GM19395 (cell line): ENCODE measurements around the gene FARS2.
"Not testable (repeated sequence)": the region's sequence is repeated elsewhere in the genome, so short reads cannot be mapped to it uniquely, and the experiment has no call there.

ENCODE experiments used
- ATAC-seq: cut with Tn5 transposase; IDR thresholded peaks from one replicate; pipeline ENCODE4 v1.9.1; 2021; ENCODE audit warnings: mild to moderate bottlenecking, moderate library complexity; ENCODE audit not compliant: unreplicated experiment

FARS2 gene

DNA sequence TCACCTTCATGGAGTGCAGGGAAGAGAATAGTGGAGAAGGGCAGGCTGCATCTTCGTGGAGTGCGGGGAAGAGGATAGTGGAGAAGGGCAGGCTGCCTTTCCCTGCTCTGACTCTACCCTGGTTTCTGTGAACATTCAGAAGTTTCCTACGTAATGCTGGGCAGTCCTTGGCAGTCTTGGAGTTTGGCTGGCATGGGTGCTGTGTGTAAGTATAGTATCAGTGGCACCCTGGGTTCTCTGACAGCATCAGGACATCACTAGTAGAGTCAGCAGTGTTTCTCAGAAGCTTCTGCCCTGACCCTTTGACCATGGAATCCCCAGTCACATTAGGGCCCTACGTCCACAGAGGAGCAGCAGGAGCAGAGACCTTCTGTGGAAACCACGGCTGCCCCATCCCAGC is 392.5 kb downstream of the FARS2 start:
- ATAC-seq, result no peak

DNA sequence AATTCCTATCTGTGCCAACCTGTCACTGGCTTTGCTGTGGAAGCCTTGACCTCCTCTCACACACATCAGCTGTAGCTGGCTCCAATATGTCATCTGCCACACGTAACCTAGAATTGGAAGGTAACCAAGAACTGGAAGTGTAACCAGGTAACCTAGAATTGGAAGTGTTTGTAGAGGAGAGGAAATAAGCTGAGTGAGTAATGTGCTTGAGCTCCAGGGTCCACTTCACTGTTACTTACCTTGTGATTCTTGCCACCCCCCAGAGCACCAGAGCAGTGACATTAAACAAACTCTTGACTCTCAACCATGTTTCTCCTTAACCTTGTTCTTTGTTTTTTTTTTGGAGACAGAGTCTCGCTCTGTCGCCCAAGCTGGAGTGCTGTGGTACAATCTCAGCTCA is 394.9 kb downstream of the FARS2 start:
- ATAC-seq, result no peak

DNA sequence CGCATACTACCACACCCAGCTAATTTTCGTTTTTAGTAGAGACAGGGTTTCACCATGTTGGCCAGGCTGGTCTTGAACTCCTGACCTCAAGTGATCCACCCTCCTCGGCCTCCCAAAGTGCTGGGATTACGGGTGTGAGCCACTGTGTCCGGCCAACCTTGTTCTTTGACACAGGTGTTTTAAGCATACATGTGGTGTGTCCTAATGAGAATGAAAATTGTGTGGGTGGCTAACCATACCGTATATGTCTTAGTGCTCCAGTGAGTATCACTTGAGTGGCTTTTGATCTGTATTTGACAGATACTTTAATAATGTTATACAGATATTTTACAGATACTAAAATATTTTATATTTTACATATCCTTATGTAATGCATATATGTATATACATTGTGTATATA is 395.4 kb downstream of the FARS2 start:
- not testable (repeated sequence) for ATAC-seq

DNA sequence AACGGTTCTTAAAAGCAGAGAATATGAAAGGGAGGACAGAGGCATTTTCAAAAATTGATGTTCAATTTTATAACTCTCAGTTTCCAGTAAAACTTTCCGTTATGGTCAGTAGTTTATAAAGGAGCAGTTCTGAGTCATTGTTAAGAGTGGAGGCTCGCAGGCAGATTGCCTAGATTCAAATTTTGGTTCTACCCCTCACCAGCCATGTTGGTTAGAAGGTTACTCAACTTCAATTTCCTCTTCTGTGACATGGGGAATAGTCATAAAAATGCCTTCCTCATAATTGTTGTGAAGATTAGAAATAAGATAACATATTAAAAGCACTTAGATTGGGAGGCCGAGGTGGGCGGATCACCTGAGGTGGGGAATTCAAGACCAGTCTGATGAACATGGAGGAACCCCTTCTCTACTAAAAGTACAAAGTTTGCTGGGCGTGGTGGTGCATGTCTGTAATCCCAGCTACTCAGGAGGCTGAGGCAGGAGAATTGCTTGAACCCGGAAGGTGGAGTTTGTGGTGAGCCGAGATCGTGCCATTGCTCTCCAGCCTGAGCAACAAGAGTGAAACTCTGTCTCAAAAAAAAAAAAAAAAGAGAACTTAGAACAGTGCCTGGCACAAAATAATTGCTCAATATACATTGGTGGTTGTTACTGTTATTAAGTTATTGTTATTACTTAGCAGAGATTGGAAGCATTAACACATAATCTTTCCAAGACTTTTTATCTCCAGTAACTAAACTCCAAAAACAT is 396.5 kb downstream of the FARS2 start:
- ATAC-seq, result no peak

DNA sequence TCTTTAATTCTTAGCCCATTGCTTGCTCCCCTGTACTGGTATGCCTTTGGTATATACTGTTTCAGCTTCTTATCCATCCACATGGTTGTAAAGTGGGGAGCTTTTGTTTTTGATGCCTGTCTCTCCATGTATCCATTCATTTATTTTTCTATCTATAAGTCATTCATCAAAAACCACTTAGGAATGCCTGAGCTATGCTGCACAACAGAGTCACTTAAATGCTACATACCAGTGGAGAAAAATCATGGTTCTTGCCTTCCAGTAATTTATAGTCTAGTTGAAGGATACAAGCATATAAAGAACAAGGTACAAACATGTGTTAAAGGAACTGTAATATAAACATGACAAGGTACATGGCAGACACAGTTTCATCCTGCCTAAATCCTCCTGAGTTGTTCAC is 398.2 kb downstream of the FARS2 start:
- ATAC-seq, result no peak

DNA sequence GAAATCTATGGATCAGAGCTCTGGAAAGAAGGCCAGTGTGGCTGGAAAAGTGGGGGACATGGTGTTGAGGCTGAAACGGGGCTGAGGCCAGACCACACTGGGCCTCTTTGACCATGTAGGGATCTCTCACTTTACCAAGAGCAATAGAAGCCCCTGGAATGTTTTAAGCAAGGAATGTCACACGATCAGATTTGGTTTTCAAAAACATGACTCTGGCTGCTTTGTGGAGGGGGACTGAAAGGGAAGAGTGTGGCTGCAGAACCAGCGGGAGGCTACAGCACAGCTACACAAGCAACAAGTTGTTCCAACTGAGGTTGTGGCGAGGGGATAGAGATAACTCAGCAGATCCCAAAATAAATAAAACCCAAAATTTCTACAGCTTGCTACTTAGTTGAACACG is 399.5 kb downstream of the FARS2 start:
- ATAC-seq, result no peak

DNA sequence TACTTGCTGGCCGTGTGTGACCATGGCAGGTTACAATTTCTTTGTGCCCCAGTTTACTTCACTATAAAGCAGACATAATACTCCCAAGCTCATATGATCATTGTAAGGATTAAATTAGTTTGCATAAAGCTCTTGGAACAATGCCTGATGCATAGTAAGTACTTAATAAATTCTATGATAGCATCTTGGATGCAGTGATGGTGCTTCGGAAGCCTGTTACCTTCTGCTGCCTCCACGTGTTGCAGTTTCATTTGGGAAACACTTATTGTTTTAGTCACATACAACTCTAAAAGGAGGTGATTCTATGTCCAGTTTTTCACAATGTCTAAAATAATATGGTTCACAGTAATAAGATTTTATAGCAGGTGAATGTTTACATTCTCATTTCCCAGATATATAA is 401.5 kb downstream of the FARS2 start:
- ATAC-seq, result no peak

DNA sequence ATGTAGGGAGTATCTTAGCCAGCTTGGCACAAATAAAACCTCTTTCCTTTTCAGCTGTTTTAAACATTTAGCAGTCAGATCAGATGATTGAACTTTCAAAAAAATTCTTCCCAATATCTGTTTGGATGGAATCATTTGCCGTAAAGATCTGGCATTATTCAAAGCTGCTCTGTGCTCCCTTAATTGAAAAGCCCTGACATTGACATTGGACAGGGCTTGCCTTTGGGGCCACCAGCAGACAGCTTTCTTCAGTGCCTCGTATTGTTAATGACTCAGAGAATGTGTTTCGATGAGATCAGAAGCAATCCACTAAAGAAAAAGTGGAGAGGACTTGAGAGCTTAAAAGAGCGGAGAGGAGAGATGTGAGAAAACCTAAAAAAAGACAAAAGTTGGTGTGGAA is 401.9 kb downstream of the FARS2 start:
- ATAC-seq, result no peak

DNA sequence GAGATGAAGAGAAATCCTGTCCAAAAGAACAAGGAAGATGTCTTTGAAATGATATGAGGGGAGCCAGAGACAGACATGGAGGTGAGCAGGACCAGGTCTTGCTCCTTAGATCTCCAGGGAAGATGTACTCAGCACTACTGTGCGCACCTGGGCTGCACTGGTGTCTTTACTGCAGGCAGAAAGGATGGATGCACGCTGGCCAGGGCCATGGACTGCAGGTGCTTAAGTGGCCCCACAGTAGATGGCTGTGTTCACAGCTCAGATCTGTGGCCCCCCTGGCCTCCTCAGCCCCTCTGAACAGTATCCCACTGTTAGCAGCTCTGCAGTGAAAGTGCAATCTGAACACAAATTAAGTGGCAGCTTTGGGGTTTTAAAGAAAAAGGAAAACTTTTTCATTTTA is 402.4 kb downstream of the FARS2 start:
- no peak for ATAC-seq

DNA sequence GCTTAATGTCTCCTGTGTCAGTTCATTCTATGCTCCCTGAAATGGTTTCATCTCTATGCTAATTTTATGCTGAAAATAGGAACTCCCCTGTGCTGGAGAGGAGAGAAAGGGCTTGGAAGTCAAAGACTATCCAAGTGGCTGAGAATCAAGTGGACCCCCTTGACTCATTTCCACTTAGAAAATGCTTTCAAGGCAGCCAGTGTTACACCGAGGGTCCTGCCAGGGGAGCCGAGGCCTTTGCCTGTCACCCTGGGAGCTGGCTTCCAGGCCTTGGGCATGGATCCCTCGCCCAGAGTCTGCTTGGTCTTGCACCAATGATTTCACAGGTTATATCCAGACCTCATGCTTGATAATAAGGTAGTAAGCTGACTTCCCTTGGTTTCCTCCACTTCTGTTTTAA is 402.8 kb downstream of the FARS2 start:
- ATAC-seq, result no peak

DNA sequence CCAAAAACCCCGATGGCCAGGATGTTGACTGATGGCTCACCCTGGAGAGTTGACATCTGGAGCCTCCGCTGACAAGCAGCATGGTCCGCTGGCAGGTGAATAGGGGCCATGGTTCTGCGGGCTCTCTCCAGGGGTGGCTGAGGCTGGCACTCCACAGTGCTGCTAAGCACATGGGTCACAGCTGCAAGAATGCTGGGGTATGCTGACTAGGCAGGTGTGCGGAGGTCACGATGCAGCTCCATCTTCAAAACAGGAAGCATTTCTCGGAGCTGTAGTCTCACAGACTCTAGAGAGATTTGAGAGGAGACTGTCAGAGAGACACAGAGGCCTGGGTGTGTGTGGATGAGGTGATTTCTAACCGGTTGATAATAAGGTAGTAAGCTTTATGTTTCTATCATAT is 403.9 kb downstream of the FARS2 start:
- ATAC-seq, result no peak

DNA sequence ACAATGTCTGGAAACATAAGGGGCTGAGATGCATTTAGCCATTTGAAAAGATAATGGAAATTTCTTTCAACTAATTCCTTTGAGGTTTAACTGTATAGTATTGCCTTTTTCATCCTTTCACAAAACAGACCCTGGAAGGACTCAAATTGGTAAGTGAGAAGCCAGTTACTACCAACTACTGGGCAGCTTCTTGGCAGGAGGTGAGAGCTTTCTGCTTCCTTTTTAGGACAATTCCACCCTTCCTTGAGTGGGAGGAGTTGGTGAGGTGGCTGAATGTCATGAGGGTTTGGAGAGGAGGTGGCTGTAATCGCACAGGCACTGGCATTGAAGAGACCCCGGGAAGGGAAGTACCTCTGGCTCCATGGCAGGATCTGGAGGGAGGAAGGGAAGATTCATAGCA is 404.4 kb downstream of the FARS2 start:
- no peak for ATAC-seq

DNA sequence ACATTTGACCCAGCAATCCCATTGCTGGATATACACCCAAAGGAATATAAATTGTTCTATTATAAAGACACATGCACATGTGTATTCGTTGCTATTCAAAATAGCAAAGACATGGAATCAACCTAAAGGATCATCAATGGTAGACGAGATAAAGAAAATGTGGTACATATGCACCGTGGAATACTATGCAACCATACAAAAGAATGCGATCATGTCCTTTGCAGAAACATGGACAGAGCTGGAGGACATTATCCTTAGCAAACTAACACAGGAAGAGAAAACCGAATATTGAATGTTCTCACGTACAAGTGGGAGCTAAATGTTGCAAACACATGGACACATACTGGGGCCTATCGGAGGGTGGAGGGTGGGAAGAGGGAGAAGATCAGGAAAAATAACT is 405.4 kb downstream of the FARS2 start:
- no peak for ATAC-seq

DNA sequence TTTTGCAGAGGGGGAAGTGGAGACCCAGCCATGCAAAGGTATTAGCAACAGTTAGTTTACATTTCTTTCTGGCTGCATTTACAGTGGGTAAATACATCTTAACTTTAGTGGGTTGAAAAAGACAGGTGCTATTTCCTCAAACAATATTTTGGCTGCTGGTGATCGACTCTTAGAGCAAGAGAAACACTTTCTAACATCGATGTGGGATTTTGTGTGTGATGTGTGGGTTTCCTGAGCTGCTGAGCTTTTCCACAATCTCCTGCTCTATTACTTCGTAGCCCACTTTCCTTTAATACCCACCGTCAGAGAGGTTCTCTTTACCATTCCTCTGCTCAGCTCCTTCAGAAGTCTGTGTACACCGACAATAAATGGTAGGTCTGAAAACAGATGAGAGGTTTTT is 406.4 kb downstream of the FARS2 start:
- no peak for ATAC-seq

DNA sequence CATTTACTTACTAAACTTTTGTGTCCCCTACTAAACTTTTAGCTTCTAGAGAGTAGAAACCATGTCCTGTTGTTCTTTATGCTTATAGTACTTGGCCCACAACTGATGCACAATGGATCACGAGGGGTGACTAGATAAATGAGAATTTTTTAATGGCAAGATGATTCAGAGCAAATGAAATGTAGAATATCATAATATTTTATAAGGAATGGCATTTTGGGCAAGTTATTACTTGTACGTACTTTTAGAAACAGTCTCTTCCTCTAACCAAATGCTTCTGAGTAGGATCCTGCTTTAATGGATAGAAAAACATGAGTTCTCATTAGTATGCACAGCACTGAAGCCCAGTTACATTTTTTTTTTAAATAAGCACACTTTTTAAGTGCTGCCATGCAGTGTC is 409.1 kb downstream of the FARS2 start:
- no peak for ATAC-seq

DNA sequence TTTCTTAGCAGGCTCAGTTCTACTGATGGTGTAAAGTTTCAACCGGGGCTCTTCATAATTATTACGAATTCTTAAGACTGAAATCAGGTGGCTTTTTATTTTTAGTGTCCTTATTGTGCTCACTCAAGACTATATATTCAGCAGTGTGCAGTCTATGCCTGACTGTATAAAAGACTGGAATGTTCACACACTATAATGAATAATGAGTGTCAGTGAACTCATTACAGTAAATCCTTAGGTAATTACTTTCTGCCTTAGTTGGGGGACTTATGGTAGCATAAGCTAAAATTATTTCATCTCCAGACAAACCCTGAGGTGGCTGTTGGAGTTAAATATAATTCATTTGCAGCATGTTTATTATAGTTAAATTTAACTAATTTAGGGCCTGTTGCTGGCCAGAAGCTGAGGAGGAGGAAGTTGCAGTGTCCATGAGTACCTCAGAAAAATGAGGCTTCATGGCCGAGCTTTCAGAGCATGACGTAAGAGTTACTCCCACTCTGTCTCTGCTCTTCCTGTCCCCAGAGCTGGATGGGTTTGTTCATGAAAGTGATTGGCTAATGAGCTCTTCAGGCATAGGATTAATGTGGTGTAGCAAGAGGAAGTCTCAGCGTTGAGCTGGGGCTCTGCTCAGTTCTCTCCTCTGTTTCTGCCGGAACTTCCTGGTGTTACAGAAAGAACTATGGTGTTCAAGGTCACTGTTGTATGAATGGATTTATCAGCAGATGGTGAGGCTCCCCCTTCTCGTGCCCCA is 409.7 kb downstream of the FARS2 start:
- ATAC-seq, result no peak

DNA sequence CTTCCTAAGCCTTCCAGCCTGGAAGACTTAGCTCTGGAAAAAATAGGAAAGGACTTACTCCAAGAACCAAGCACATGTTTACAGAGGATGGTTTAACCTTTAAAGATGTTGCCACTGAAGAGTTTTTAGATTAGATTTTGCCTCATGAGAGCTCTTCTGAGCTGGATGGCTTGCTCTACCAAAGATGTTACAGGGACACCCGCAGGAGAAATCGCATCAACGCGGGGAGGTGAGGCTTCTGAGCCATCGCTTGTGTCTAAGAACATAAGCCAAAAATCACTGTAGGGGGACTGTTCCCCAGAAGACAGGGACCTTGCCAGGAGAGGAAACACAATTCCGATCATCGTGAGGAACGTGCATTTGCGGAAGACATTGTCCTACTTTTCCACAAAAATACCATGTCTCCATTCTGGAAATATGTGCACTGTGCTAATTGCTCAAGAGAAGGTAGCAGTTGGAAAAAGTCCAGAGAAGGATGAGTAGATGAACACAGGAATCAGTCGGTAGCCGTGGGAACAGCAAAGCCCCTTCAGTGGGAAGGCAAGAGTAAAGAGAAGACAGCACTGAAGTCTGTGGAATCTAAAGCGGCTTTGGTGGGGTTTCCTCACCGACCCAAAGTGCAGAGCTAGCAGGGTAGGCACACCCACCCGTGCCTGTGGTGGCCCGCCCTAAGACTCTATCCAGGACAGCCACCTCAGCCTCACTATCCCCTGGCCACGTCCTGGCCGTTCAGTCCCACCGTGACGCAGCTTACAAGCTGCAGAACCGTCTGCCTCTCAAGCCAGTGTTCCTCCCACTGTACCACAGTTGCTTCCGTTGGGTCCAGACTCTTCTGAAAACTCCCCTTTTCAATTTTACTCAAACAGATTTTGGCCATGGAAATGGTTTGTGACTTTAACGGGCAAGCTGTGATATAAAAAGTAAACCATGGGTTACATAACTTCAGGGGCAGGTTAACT is 410.6 kb downstream of the FARS2 start:
- ATAC-seq, result no peak

DNA sequence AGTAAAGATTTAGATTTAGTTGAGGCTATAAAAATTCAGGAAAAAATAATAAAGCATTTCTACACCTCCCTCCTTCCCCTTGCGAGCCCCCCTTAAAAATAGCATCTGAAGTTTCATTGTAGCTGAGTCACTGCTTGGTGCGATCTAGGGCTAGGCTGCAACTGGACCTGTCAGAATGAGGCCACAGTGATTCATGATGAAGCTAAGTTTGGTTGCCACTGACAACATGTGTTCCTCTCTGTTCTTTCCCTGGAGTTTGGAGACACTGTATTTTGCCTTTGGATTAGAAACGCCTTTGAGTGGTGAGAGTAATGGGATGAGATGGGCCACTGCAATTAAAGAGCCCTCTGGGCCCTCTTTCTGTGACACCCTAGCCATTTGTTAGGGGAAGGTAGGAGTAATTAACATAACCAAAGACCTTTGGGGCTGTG is 411.3 kb downstream of the FARS2 start:
- ATAC-seq, result no peak

DNA sequence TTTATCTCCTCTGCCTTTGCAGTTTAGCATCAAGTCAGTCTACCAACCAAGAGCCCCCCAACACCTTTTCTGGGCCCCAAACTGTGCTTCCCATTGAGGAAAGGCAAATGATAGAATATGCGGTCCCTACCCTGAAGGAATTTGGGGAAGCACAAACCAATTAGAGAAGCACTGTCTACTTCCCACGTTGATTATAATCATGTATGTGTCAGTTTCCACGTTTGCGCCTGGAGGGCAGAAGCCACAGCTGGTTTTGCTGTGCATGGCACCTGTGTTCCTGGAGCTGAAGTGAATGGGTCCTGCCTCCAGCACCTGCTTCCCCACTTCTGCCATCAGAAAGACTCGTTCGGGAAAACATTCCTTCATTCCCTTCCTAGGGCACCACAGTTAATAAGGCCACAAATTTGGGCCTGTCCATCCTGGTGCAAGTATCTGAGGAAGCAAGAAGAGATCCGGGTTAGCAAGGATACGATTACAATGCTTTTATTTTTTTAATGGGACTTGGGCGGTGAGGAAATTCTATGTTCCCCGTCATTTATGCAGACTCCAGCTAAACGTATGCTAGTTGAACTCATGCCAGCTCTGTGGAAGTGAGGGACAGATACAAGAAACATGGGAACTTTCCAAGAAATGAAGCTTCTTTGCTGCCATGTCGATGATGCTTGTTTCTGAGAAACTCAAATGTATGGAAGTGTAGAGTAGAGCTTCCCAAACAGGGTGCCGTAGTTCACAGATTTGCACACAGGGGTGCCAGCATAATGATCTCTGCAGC is 411.9 kb downstream of the FARS2 start:
- no peak for ATAC-seq

DNA sequence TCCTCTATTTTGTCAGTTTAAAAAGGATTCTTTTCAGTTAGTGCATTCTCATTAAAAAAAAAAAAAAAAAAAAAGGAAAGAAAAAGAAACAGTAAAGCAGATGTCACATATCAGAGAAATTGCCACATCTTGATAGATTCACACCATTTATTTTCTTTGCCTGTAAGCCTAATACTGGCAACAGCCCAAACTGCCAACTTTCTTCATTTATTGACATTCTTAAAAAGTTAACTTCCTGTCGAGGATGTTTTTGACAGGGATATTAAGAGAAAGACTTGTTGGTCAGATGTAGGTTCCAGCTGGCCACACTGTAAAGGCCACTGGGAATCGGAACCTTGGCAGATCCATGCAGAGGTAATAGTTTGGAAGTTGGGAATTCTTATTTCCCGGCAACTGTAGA is 412.8 kb downstream of the FARS2 start:
- ATAC-seq, result no peak

DNA sequence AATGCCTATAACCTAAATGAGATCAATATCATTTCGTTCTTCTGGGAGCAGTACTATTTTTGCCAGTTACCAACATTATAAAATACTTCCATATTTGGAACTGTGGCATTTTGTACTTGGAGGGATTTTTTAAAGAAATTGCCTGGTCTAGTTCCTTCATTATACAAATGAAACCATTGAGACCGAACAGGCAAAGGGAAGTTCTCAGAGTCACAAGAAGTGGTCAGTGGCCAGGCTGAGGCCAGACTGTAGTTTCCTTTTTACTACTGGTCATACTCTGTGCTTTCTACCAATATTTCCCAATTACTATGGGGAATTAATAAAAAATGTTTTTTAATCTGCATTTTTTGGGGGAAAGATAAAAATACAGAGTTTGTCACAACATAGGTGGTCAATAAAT is 413.4 kb downstream of the FARS2 start:
- ATAC-seq, result no peak
